GM12801 (cell line): ENCODE measurements around the gene OR2F1.

Experiments used
- CTCF ChIP-seq: IDR thresholded peaks from one replicate; pipeline ENCODE4 v1.5.1; 2011; ENCODE audit warnings: control low read depth; ENCODE audit not compliant: insufficient read length; ENCODE audit errors: extremely low read depth

Gene OR2F1

DNA sequence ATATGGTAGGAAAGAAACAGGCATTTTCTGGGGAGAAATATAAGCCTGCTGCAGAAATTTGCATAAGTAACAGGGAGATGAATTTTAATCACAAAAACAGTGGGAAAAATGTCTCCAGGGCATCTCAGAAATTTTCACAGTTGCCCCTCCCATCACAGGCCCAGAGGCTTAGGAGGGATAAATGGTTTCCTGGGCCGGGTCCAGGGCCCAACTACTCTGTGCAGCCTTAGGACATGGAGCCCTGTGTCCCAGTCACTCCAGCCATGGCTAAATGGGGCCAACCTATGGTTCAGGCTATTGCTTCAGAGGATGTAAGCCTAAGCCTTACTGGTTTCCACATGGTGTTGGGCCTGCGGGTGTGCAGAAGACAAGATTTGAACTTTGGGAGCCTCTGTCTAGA, 54.7 kb downstream of the OR2F1 start:
- no peak for TF ChIP-seq CTCF

DNA sequence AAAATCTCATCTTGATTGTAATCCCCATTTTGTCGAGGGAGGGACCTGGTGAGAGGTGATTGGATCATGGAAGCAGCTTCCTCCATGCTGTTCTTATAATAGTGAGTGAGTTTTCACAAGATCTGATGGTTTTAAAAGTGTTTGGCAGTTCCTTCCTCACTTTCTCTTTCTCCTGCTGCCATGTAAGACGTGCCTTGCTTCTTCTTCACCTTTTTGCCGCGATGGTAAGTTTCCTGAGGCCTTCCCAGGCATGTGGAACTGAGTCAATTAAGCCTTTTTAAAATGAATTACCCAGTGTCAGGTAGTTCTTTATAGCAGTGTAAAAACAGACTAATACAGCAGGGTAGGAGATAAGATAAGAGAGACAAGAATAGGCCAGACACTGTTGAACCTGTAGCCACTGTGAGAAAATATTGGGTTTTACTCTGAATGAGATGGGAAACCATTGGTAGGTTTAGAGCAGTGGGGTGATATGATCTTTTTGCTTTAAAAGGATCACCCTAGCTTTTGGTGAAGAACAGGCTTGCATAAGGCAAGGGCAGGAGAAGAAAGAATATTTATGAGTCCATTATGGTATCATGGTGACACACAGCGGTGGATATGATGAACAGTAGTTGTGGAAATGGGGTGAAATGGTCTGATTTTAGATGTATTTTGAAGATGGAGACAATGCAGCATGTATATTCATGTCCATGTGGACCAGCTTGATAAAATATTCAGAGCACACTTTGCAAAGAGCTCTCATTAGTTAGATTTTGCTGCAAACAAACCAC, 57.0 kb downstream of the OR2F1 start:
- no peak for TF ChIP-seq CTCF
